ENCODE results near the gene THPO.

- TF ChIP-seq GATA2 (IDR thresholded peaks at IDR 0.05; ENCODE audit: low read depth, low read length) (no peak), GATA3 (IDR thresholded peaks at IDR 0.05; ENCODE audit: low read depth, low read length) (no peak)
Measured at GRCh38 chr3:184341925-184342324, 36.1 kb downstream of the THPO start.

Measured in SH-SY5Y (cell line).